ENCODE data around the gene XXYLT1. TPM values are rescaled to one million over a fixed set of nuclear protein-coding genes. Genes with fewer than 3 reads are reported as not detected.

The XXYLT1 gene
- total and polyA plus RNA-seq, 2 of the 4 experiments (the other 2 are of a cell fraction): 14.7 to 18.1 TPM

- CTCF ChIA-PET: no interaction called here
- WGBS, 2 experiments (ENCODE audit: extremely low coverage in 2 of 2, insufficient read length in 1 of 2): no CpG with 5 or more reads among the region's 6 CpGs
Observed at GRCh38 chr3:195168009-195168762, 102.8 kb downstream of the XXYLT1 start.

More at GRCh38 chr3:195168009-195168762, 102.8 kb downstream of the XXYLT1 start:
- no peak overlapping the region for H2BK5ac ChIP-seq (ENCODE audit: low read depth, low read length, poor library complexity, severe bottlenecking)
- H2AFZ ChIP-seq (replicated peaks; ENCODE audit: low read length, poor library complexity): no peak overlapping the region
- no peak overlapping the region for H2AK5ac ChIP-seq (ENCODE audit: low read depth, low read length)
- H3K9me3 ChIP-seq (ENCODE audit: control insufficient read depth, insufficient read depth, low read length): no peaks in the 10 kb centered on the region
- no peaks in the 10 kb centered on the region for H3K27me3 ChIP-seq (ENCODE audit: control insufficient read depth, insufficient read depth, low read length)
- TF ChIP-seq SMC3 (IDR thresholded peaks at IDR 0.05; ENCODE audit: low read depth, low read length): no peak
- H2BK15ac ChIP-seq (ENCODE audit: low read depth, low read length): no peak overlapping the region
- H2AK9ac ChIP-seq (replicated peaks; ENCODE audit: low read depth, low read length, poor library complexity): no peak overlapping the region
- H4K8ac ChIP-seq (ENCODE audit: low read depth in 2 of 2, low read length in 2 of 2): no peak overlapping the region
- H2BK20ac ChIP-seq (ENCODE audit: low read depth, low read length): no peak overlapping the region
- no peaks in the 10 kb centered on the region for H3K36me3 ChIP-seq (ENCODE audit: control insufficient read depth, insufficient read depth, low read length)
- no peak for DNase-seq
- peaks cover 9 to 19% of the 10 kb centered on the region in 2 experiments; a peak in 2 of 4 replicates for H3K79me1 ChIP-seq (ENCODE audit: low read depth in 1 of 2, low read length in 2 of 2)
- no peak overlapping the region for H2BK120ac ChIP-seq (ENCODE audit: low read depth, low read length)
- no peak overlapping the region for H3K4me2 ChIP-seq (ENCODE audit: low read depth, low read length)
- in situ Hi-C loops (cut with MboI; ENCODE audit: low sequenced_read_pairs) (no loop called here), intact Hi-C loops (cut with micrococcal nuclease) (no loop called here), dilution Hi-C loops (cut with HindIII; ENCODE audit: low sequenced_read_pairs, unreplicated experiment) (no loop called here)
- no peak overlapping the region for H3K18ac ChIP-seq (ENCODE audit: low read depth, low read length)
- H3K9ac ChIP-seq (ENCODE audit: low read depth, low read length): no peak overlapping the region
- no peak overlapping the region for H4K91ac ChIP-seq (ENCODE audit: insufficient read depth, low read depth, low read length)
- H3K14ac ChIP-seq (replicated peaks; ENCODE audit: low read depth, low read length): no peak overlapping the region
- H3K23ac ChIP-seq (ENCODE audit: low read depth, low read length): no peak overlapping the region
- no peak overlapping the region for H3K4me3 ChIP-seq (ENCODE audit: insufficient read depth, low read depth, low read length)
- no peak overlapping the region for H4K5ac ChIP-seq (ENCODE audit: low read depth, low read length)
- H3K27ac ChIP-seq (ENCODE audit: insufficient read depth, low read length): no peak overlapping the region
- no peak for ATAC-seq (ENCODE audit: low read depth)
- POLR2A ChIA-PET (ENCODE audit: unreplicated experiment): no interaction called here
- no TSS peak for BruUV-seq (replicated peaks)
- no peak overlapping the region for H3K56ac ChIP-seq (ENCODE audit: extremely low read depth, insufficient read depth, low read length)
- peaks cover 2% of the 10 kb centered on the region for H3K4me1 ChIP-seq (ENCODE audit: control insufficient read depth, insufficient read depth, low read length)
- no peaks in the 10 kb centered on the region for H4K20me1 ChIP-seq (ENCODE audit: insufficient read depth, low read length)
- H3K4ac ChIP-seq (ENCODE audit: low read depth, low read length): no peak overlapping the region
- H3K9me1 ChIP-seq (ENCODE audit: insufficient read depth, low read length): no peaks in the 10 kb centered on the region; the same call in 1 of the 2 replicates

All from IMR-90 (cell line).